Esophagus muscularis mucosa (tissue), 4 donors: ENCODE results near the gene DRD3. TPM values are rescaled to one million over a fixed set of nuclear protein-coding genes. Genes with fewer than 3 reads are reported as not detected.

Experiments used
- DNase-seq: peaks from one replicate; pipeline ENCODE4 v3.0.0-alpha.2; 2017; ENCODE audit errors: extremely low spot score
- H3K27ac ChIP-seq, 4 donors: fragments of 200-600 bp; sonication (generic); replicated peaks in 1 of 4; 1 replicate in 3 of 4; 2 replicates in 1 of 4; pipeline ENCODE4 v1.5.1; 2016 to 2019; ENCODE audit warnings: mild to moderate bottlenecking in 1 of 4
- H3K27me3 ChIP-seq, 4 donors: fragments of 200-600 bp; sonication (generic); one replicate each; pipeline versions ENCODE4 v1.5.1 to v1.6.0; 2016 to 2019
- H3K36me3 ChIP-seq, 4 donors: fragments of 200-600 bp; sonication (generic); one replicate each; pipeline ENCODE4 v1.5.1; 2016 to 2019
- H3K4me1 ChIP-seq, 4 donors: fragments of 200-600 bp; sonication (generic); one replicate each; pipeline ENCODE4 v1.5.1; 2016 to 2019
- H3K4me3 ChIP-seq, 4 donors: fragments of 200-600 bp; sonication (generic); 1 replicate in 2 of 4; 2 replicates in 2 of 4; pipeline ENCODE4 v1.5.1; 2016 to 2019; ENCODE audit warnings: mild to moderate bottlenecking in 4 of 4, moderate library complexity in 1 of 4
- H3K9me3 ChIP-seq, 4 donors: fragments of 200-600 bp; sonication (generic); 1 replicate in 3 of 4; 2 replicates in 1 of 4; pipeline ENCODE4 v1.5.1; 2016 to 2019
- EP300 ChIP-seq: sonication (generic); formaldehyde crosslinking; IDR thresholded peaks from one replicate; pipeline ENCODE4 v1.6.1; 2017; ENCODE audit warnings: antibody characterized with exemption
- POLR2A ChIP-seq: fragments of 450-650 bp; IDR thresholded peaks from one replicate; pipeline ENCODE4 v1.6.1; 2017; ENCODE audit warnings: antibody characterized with exemption, moderate library complexity, mild to moderate bottlenecking, low read depth
- POLR2AphosphoS5 ChIP-seq, 2 donors: sonication (generic); formaldehyde crosslinking; IDR thresholded peaks; one replicate each; pipeline ENCODE4 v1.6.1; 2017; ENCODE audit warnings: antibody characterized with exemption in 2 of 2
- WGBS: methylation state at CpG from one replicate; pipeline ENCODE4 v1.1.5; 2018; 5-methylcytosine and 5-hydroxymethylcytosine counted together
- intact Hi-C: fragments of 100-400 bp; cut with DNase I; formaldehyde crosslinking; loops from one replicate; pipeline ENCODE4 v1.15.1; 2023
- total RNA-seq, 4 donors: library from RNA; depleted of rRNA; stranded (reverse); fragments of >200 nt; gene quantifications; one replicate each; pipeline versions ENCODE4 v1.1.0 to v1.2.1, GENCODE V29; 2016
- TF ChIP-seq, protein P1 (sequence below), 3 experiments: fragments of 200-600 bp in 2 of 3; fragments of 450-650 bp in 1 of 3; sonication (generic) in 2 of 3; IDR thresholded peaks; one replicate each; pipeline ENCODE4 v1.5.1; 2017 to 2019; ENCODE audit warnings: antibody characterized with exemption in 3 of 3, mild to moderate bottlenecking in 2 of 3, moderate library complexity in 1 of 3

Gene DRD3
- total RNA-seq, 4 donors from 2014 or later, result not detected

DNA sequence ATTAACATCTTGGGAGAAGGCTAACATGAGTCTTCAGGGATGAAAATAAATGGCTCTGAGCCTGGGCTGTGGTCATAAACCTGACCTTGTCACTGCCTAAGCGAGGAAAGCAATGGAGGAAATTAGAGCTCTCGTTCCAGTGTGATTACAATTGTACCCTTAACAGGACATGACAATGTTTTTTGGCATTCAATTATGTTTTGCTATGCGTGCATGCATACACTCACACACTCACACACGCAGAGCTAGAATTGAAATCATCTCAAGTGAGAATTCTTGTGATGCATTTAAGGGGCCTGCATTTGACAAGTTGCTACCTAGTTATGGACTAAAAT, 34.4 kb upstream of the DRD3 start:
- H3K36me3 ChIP-seq, result no peaks in the 10 kb centered on the region
- H3K27ac ChIP-seq, result no peak overlapping the region
- H3K4me1 ChIP-seq, result peaks cover 0 to 19% (median 14%) of the 10 kb centered on the region in 4 donors
- peak overlapping the region in 2 of 4 donors; percentile 14 to 44 for H3K4me3 ChIP-seq
- H3K9me3 ChIP-seq, result no peaks in the 10 kb centered on the region
- 45% methylated on average over 4 of the region's 4 CpGs for WGBS
- intact Hi-C loops, result no loop called here
- no peak for DNase-seq
- peaks cover 0 to 11% (median 2%) of the 10 kb centered on the region in 4 donors for H3K27me3 ChIP-seq
- TF ChIP-seq, protein P1, sequence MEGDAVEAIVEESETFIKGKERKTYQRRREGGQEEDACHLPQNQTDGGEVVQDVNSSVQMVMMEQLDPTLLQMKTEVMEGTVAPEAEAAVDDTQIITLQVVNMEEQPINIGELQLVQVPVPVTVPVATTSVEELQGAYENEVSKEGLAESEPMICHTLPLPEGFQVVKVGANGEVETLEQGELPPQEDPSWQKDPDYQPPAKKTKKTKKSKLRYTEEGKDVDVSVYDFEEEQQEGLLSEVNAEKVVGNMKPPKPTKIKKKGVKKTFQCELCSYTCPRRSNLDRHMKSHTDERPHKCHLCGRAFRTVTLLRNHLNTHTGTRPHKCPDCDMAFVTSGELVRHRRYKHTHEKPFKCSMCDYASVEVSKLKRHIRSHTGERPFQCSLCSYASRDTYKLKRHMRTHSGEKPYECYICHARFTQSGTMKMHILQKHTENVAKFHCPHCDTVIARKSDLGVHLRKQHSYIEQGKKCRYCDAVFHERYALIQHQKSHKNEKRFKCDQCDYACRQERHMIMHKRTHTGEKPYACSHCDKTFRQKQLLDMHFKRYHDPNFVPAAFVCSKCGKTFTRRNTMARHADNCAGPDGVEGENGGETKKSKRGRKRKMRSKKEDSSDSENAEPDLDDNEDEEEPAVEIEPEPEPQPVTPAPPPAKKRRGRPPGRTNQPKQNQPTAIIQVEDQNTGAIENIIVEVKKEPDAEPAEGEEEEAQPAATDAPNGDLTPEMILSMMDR (IDR thresholded peaks at IDR 0.05), result no peak
- TF ChIP-seq POLR2AphosphoS5 (IDR thresholded peaks at IDR 0.05) (no peak), POLR2A (no peak), EP300 (no peak)

DNA sequence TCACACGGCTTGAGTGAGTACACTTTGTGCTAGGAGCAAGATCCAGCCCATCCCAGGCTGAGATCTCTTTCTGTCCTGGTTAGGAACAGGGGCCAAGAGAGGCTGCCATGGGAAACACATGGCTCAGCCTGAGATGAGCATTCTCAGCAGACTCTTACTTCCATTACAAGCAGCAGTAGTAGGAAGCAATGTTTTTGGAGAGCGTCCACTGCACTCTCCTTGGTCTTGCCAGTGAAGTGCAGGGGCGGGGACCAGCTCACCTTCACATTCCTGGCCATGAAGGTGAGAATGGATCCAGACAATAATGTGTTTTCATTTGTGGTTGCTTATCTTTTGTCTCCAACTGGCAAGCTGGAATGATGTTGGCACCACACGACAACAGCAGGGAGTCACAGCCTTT, 33.8 kb upstream of the DRD3 start:
- no peaks in the 10 kb centered on the region for H3K9me3 ChIP-seq
- no peak overlapping the region for H3K27ac ChIP-seq
- H3K27me3 ChIP-seq, result peaks cover 0 to 11% (median 2%) of the 10 kb centered on the region in 4 donors
- TF ChIP-seq POLR2A, result no peak
- TF ChIP-seq POLR2AphosphoS5 (IDR thresholded peaks at IDR 0.05), result no peak
- no peak for TF ChIP-seq EP300
- TF ChIP-seq, protein P1 (IDR thresholded peaks at IDR 0.05), result no peak
- no peaks in the 10 kb centered on the region for H3K36me3 ChIP-seq
- 85% methylated on average over 4 of the region's 4 CpGs for WGBS
- H3K4me1 ChIP-seq, result peaks cover 0 to 19% (median 14%) of the 10 kb centered on the region in 4 donors
- no peak for DNase-seq
- no peak overlapping the region for H3K4me3 ChIP-seq
- intact Hi-C loops, result no loop called here

DNA sequence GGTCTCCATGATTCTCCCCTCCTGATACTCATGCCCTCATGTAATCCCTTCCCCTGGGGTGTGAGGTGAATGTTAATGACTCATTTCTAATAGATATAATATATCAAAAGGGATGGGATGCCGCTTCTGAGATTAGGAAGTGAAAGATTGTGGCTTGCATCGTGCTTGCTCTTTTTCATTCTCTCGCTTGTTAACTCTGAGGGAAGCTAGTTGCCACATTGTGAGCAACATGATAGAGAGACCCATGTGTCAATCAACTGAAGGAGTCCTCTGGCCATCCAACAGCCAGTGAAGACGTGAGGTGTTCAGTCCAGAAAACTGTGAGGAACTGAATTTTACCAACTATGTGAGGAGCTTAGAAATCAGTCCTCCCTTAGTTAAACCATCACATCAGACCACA, 28.9 kb upstream of the DRD3 start:
- no peaks in the 10 kb centered on the region for H3K36me3 ChIP-seq
- H3K27ac ChIP-seq, result no peak overlapping the region
- no peak overlapping the region for H3K4me3 ChIP-seq
- H3K9me3 ChIP-seq, result no peaks in the 10 kb centered on the region
- no peak for DNase-seq
- TF ChIP-seq POLR2AphosphoS5 (IDR thresholded peaks at IDR 0.05), result no peak
- TF ChIP-seq, protein P1 (IDR thresholded peaks at IDR 0.05), result no peak
- TF ChIP-seq POLR2A, result no peak
- no peak for TF ChIP-seq EP300
- H3K4me1 ChIP-seq, result peaks cover 0 to 2% (median 0%) of the 10 kb centered on the region in 4 donors
- 90% methylated on average over 4 of the region's 4 CpGs for WGBS
- intact Hi-C loops, result no loop called here
- peaks cover 0 to 11% (median 2%) of the 10 kb centered on the region in 4 donors for H3K27me3 ChIP-seq

DNA sequence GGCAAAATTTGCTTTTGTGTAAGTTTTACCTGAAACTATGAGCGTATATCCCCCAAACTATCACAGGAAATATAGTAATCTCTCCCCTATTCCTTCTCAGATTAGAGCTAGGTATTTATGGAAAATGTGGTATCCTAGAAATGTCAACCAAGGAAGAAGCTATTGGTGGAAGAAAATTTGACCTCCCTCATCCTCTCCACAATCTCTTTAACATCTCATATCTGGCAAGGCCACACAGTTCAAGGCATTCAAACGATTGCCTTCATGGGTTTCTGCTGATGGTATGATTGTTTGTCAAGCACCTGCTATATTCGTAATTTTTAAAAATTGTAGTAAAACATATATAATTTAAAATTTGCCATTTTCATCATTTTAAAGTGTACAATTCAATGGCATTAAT, 27.5 kb upstream of the DRD3 start:
- no peaks in the 10 kb centered on the region for H3K4me1 ChIP-seq
- intact Hi-C loops, result no loop called here
- no peaks in the 10 kb centered on the region for H3K36me3 ChIP-seq
- H3K27me3 ChIP-seq, result no peaks in the 10 kb centered on the region
- DNase-seq, result no peak
- H3K9me3 ChIP-seq, result no peaks in the 10 kb centered on the region
- TF ChIP-seq, protein P1 (IDR thresholded peaks at IDR 0.05), result no peak
- TF ChIP-seq EP300, result no peak
- no peak for TF ChIP-seq POLR2A
- TF ChIP-seq POLR2AphosphoS5 (IDR thresholded peaks at IDR 0.05), result no peak
- no peak overlapping the region for H3K4me3 ChIP-seq
- H3K27ac ChIP-seq, result no peak overlapping the region
- 79% methylated on average over 3 of the region's 3 CpGs for WGBS

DNA sequence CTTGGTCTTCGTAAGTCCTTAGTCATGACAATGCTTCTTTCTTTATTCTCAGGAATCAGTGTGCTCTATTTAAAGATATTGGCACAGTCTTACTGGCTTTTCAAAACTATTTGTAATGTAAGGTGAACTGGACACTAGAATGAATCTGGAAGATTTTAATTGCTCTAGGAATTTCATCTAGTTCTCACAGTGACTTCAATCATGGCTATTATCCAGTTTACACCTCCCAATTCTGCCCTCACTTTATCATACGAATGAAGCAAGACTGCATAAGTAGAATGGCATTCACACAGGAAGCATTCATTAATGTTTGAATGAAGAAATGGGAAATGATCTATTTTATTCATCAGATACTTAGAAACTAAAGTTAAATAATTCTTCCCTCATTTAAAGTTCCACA, 26.7 kb upstream of the DRD3 start:
- 69% methylated on average over 2 of the region's 2 CpGs for WGBS
- no peak overlapping the region for H3K4me3 ChIP-seq

More for the DNA sequence above, 26.7 kb upstream of the DRD3 start:
- intact Hi-C loops, result no loop called here
- no peak for DNase-seq
- no peaks in the 10 kb centered on the region for H3K9me3 ChIP-seq
- no peak for TF ChIP-seq EP300
- TF ChIP-seq, protein P1 (IDR thresholded peaks at IDR 0.05), result no peak
- no peak for TF ChIP-seq POLR2AphosphoS5 (IDR thresholded peaks at IDR 0.05)
- no peak for TF ChIP-seq POLR2A
- H3K27me3 ChIP-seq, result no peaks in the 10 kb centered on the region
- no peak overlapping the region for H3K27ac ChIP-seq
- no peaks in the 10 kb centered on the region for H3K4me1 ChIP-seq
- H3K36me3 ChIP-seq, result no peaks in the 10 kb centered on the region
